SK-N-MC (cell line): Measurements from ENCODE around the gene CXCL8.

Source experiments
- DNase-seq: peaks from one replicate; pipeline ENCODE4 v3.0.0-alpha.2; 2011; ENCODE audit warnings: low read depth, low spot score
- H3K27ac ChIP-seq: fragments of 200-600 bp; sonication (generic); 2 replicates; pipeline ENCODE4 v1.5.1; 2016; ENCODE audit warnings: mixed run types
- H3K36me3 ChIP-seq: fragments of 200-600 bp; sonication (generic); 2 replicates; pipeline ENCODE4 v1.6.1; 2017; ENCODE audit warnings: antibody characterized with exemption, low read length, mixed read lengths; ENCODE audit not compliant: insufficient read depth
- H3K4me3 ChIP-seq: fragments of 200-600 bp; sonication (generic); 2 replicates; pipeline ENCODE4 v1.5.1; 2016
- H3K9ac ChIP-seq: fragments of 200-600 bp; sonication (generic); 2 replicates; pipeline ENCODE4 v1.8.0; 2017; ENCODE audit warnings: mixed run types, mixed read lengths; ENCODE audit not compliant: insufficient read length
- H3K9me3 ChIP-seq: fragments of 200-600 bp; sonication (generic); 2 replicates; pipeline ENCODE4 v1.6.1; 2017; ENCODE audit warnings: low read depth, mild to moderate bottlenecking, antibody characterized with exemption, low read length, moderate library complexity, mixed read lengths
- EZH2 ChIP-seq: fragments of 200-600 bp; sonication (generic); IDR thresholded peaks from one replicate; pipeline ENCODE4 v1.6.1; 2017; ENCODE audit warnings: antibody characterized with exemption
- FOXP2 ChIP-seq: optimal IDR thresholded peaks from 2 replicates; pipeline ENCODE3; 2011; ENCODE audit warnings: mild to moderate bottlenecking, moderate library complexity; ENCODE audit not compliant: insufficient read depth; ENCODE audit errors: extremely low read length, control extremely low read depth
- POLR2AphosphoS5 ChIP-seq: IDR thresholded peaks from 2 replicates; pipeline ENCODE4 v1.6.1; 2012; ENCODE audit warnings: mild to moderate bottlenecking, low read depth, low read length, borderline replicate concordance

The CXCL8 gene

GRCh38 chr4:73723928-73724327 lies 16.4 kb upstream of the CXCL8 start:
- no peak for TF ChIP-seq POLR2AphosphoS5
- no peak for TF ChIP-seq EZH2
- TF ChIP-seq FOXP2 = no peak
- Histone ChIP-seq H3K36me3 (no peaks in the 10 kb centered on the region), H3K9me3 (no peaks in the 10 kb centered on the region), H3K9ac (no peak overlapping the region), H3K27ac (no peak overlapping the region), H3K4me3 (no peak overlapping the region)
- no peak for DNase-seq

DNA sequence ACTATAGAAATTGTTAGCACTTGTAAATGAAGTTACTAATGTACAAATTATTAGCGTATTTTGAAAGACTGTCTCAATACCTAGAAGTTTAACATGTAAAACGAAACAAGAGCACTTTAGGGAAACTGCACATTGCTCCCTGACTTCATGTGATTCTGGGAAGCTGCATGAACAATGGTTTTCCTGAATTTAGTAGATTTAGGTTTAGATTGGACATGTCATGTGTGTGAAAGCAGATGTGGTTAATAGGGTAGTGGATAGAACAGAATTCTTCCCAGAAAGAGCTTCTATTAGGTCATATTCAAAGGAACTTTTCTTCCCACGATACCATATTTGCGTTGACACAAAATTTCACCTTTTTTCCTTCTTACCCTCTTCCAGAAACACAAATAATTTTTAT lies 14.9 kb upstream of the CXCL8 start:
- Histone ChIP-seq H3K9ac (no peak overlapping the region), H3K27ac (no peak overlapping the region), H3K4me3 (no peak overlapping the region), H3K9me3 (no peaks in the 10 kb centered on the region), H3K36me3 (no peaks in the 10 kb centered on the region)
- no peak for DNase-seq
- TF ChIP-seq EZH2 (no peak), FOXP2 (no peak), POLR2AphosphoS5 (no peak)

DNA sequence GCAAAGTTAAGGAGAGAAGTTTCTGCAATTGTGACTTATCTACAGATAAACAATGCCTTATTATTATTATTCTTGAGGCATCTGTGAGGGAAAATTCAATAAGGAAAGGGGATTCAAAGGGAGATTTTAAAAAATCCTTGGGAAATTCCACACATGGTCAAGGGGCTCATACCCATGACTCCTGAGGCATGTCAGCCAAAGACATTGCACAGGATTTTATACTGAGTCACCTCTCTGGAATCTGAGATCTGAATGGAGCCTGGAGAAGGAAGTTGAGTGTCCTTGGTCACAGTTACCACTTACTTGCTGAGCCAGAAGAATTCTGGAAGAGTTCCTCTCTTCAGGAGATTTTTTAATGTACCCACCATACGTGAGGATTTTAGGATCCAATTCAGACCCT lies 14.4 kb upstream of the CXCL8 start:
- no peaks in the 10 kb centered on the region for H3K9me3 ChIP-seq
- TF ChIP-seq FOXP2 (no peak), POLR2AphosphoS5 (no peak)
- H3K9ac ChIP-seq = no peak overlapping the region
- H3K27ac ChIP-seq = no peak overlapping the region
- DNase-seq = no peak
- H3K36me3 ChIP-seq = no peaks in the 10 kb centered on the region
- H3K4me3 ChIP-seq = no peak overlapping the region

GRCh38 chr4:73727685-73728084 lies 12.7 kb upstream of the CXCL8 start:
- no peak overlapping the region for H3K27ac ChIP-seq
- DNase-seq = no peak
- no peak overlapping the region for H3K4me3 ChIP-seq
- TF ChIP-seq EZH2 = no peak
- TF ChIP-seq POLR2AphosphoS5 = no peak
- TF ChIP-seq FOXP2 = no peak
- no peak overlapping the region for H3K9ac ChIP-seq
- H3K9me3 ChIP-seq = no peaks in the 10 kb centered on the region
- no peaks in the 10 kb centered on the region for H3K36me3 ChIP-seq

DNA sequence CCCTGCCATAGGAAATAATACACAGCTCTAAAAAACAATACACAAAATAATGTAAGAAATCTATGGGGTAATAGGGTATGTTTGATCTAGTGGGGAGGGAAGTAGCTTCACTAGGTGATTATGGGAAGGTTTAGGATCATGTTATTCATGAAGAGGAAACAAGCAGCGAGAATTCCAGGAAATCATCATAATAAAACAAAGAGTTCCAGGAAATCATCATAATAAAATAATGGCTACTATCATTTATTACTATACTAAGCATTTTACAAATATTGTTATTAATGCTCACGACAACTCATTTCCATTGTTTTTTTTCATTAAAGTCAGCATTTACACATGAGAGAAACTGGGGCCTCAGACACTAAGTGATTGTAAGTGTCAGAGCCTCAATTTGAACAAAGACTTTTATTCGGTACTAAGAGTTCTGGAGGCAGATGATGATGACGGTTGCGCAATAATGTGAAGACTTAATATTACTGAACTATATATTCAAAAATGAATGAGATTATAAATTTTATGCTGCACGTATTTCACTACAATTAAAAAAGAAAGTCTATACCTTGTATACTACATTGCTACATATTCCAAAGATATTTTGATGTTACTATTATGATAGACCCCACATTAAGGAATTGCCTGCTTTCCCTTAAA lies 12.2 kb upstream of the CXCL8 start:
- DNase-seq = no peak
- H3K36me3 ChIP-seq = no peaks in the 10 kb centered on the region
- H3K27ac ChIP-seq = no peak overlapping the region
- H3K4me3 ChIP-seq = no peak overlapping the region
- no peaks in the 10 kb centered on the region for H3K9me3 ChIP-seq
- TF ChIP-seq FOXP2 (no peak), POLR2AphosphoS5 (no peak), EZH2 (no peak)
- H3K9ac ChIP-seq = no peak overlapping the region

GRCh38 chr4:73729534-73730165 lies 10.7 kb upstream of the CXCL8 start:
- no peaks in the 10 kb centered on the region for H3K9me3 ChIP-seq
- no peak for DNase-seq
- H3K4me3 ChIP-seq = no peak overlapping the region
- H3K9ac ChIP-seq = no peak overlapping the region
- no peak overlapping the region for H3K27ac ChIP-seq
- H3K36me3 ChIP-seq = no peaks in the 10 kb centered on the region
- TF ChIP-seq POLR2AphosphoS5 (no peak), FOXP2 (no peak), EZH2 (no peak)

- Histone ChIP-seq H3K4me3 (no peak overlapping the region), H3K9ac (no peak overlapping the region), H3K36me3 (no peaks in the 10 kb centered on the region), H3K27ac (no peak overlapping the region), H3K9me3 (no peaks in the 10 kb centered on the region)
- TF ChIP-seq POLR2AphosphoS5 (no peak), EZH2 (no peak), FOXP2 (no peak)
- DNase-seq = no peak
Measured at GRCh38 chr4:73730292-73730691, 10.1 kb upstream of the CXCL8 start.

- Histone ChIP-seq H3K36me3 (no peaks in the 10 kb centered on the region), H3K9me3 (no peaks in the 10 kb centered on the region), H3K9ac (no peak overlapping the region), H3K27ac (no peak overlapping the region), H3K4me3 (no peak overlapping the region)
- TF ChIP-seq POLR2AphosphoS5 (no peak), EZH2 (no peak), FOXP2 (no peak)
- DNase-seq = no peak
Measured at GRCh38 chr4:73730867-73731266, 9.5 kb upstream of the CXCL8 start.
